Transverse colon (tissue), 4 donors: ENCODE measurements around the gene CYP4B1.

ENCODE experiments used
- EP300 ChIP-seq: sonication (generic); formaldehyde crosslinking; IDR thresholded peaks from one replicate; pipeline ENCODE4 v1.6.1; 2017; ENCODE audit warnings: antibody characterized with exemption, low read depth
- POLR2A ChIP-seq: fragments of 450-650 bp; IDR thresholded peaks from one replicate; pipeline ENCODE4 v1.6.1; 2016; ENCODE audit warnings: antibody characterized with exemption, mild to moderate bottlenecking, moderate library complexity
- POLR2AphosphoS5 ChIP-seq, 3 donors: sonication (generic); formaldehyde crosslinking; IDR thresholded peaks; one replicate each; pipeline ENCODE4 v1.6.1; 2016; ENCODE audit warnings: antibody characterized with exemption in 3 of 3
- TF ChIP-seq, protein P1 (sequence below), 5 experiments: fragments of 200-600 bp in 3 of 5; fragments of 450-650 bp in 2 of 5; sonication (generic) in 3 of 5; IDR thresholded peaks; 1 replicate in 2 of 5; 2 replicates in 3 of 5; pipeline ENCODE4 v1.5.1; 2016 to 2017; ENCODE audit warnings: antibody characterized with exemption in 5 of 5, inconsistent platforms in 3 of 5, mild to moderate bottlenecking in 2 of 5, moderate library complexity in 1 of 5

DNA sequence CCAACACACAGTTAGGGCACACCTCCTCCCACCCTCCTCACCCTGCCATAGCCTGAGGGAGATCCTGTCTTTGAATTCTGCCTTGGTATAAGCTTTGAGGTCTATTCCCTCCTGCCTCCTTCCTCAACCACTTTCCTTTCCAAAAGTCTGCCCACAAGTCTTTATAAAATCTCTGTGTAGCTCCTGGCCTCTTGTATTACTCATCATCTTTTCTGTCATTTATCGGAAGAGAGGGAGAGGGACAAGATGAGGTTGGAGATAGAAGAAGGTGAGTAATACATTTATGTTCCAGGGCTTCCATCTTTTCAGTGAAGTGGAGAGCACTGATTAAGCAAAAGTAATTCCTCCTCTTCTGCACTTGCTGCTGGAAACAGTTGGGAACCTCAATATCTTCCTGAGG lies 49.4 kb upstream of the CYP4B1 start:
- TF ChIP-seq, protein P1, sequence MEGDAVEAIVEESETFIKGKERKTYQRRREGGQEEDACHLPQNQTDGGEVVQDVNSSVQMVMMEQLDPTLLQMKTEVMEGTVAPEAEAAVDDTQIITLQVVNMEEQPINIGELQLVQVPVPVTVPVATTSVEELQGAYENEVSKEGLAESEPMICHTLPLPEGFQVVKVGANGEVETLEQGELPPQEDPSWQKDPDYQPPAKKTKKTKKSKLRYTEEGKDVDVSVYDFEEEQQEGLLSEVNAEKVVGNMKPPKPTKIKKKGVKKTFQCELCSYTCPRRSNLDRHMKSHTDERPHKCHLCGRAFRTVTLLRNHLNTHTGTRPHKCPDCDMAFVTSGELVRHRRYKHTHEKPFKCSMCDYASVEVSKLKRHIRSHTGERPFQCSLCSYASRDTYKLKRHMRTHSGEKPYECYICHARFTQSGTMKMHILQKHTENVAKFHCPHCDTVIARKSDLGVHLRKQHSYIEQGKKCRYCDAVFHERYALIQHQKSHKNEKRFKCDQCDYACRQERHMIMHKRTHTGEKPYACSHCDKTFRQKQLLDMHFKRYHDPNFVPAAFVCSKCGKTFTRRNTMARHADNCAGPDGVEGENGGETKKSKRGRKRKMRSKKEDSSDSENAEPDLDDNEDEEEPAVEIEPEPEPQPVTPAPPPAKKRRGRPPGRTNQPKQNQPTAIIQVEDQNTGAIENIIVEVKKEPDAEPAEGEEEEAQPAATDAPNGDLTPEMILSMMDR (IDR thresholded peaks at IDR 0.05): no peak
- TF ChIP-seq EP300: no peak
- no peak for TF ChIP-seq POLR2A
- TF ChIP-seq POLR2AphosphoS5 (IDR thresholded peaks at IDR 0.05): no peak
